ENCODE results near the gene SLC36A2. TPM values are rescaled to one million over a fixed set of nuclear protein-coding genes. Genes with fewer than 3 reads are reported as not detected.

SLC36A2 gene
- total RNA-seq, 2 experiments from 2014 or later = not detected

DNA sequence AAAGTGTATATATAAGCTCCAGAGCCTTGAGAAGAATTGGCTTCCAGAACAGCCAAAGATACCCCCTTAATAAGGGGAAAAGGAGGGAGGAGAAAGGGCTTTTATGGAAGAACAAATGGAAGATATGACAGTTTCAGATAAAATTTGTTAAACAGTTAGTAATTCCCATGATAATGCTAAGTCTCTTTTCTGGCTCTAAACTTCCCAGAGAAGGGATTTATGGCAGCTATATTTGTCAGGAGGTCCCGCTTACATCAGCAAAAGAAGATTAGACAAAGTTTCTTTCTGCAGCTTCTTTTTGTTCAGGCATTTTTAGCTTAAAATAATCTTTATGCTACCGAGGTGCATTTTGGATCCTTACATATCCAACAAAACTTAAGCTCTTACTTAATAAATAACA, 29.5 kb downstream of the SLC36A2 start:
- Histone ChIP-seq H4K20me1 (ENCODE audit: insufficient read depth, low read length) (no peaks in the 10 kb centered on the region), H2AFZ (ENCODE audit: low read length) (no peak overlapping the region), H3K9me2 (ENCODE audit: insufficient read depth, low read length) (no peaks in the 10 kb centered on the region), H3K9me3 (ENCODE audit: low read length) (no peaks in the 10 kb centered on the region), H3K4me1 (ENCODE audit: insufficient read depth, low read length, poor library complexity, severe bottlenecking) (peaks cover 6% of the 10 kb centered on the region), H3K79me2 (ENCODE audit: insufficient read depth, low read depth, low read length) (no peaks in the 10 kb centered on the region), H3K4me3 (ENCODE audit: low read depth, low read length, poor library complexity, severe bottlenecking) (no peak overlapping the region), H3K27ac (ENCODE audit: low read depth, low read length, poor library complexity, severe bottlenecking) (no peak overlapping the region), H3K36me3 (ENCODE audit: insufficient read depth, low read length) (no peaks in the 10 kb centered on the region), H3K4me2 (ENCODE audit: low read length) (no peak overlapping the region)
- ChIA-PET CTCF (ENCODE audit: unreplicated experiment) (no interaction called here), POLR2A (interaction anchor here (0.7 kb wide), 1 partner anchor 433 kb away, joined by 3 read pairs; no protein-coding TSS in a partner anchor)
- intact Hi-C loops (cut with micrococcal nuclease; ENCODE audit: unreplicated experiment) = loop anchor here (2.0 to 5.0 kb wide), 4 partner anchors 61 to 204 kb away; no protein-coding TSS in a partner anchor
- no peak for DNase-seq (ENCODE audit: low spot score)
- TF ChIP-seq EZH2phosphoT487 (IDR thresholded peaks at IDR 0.05; ENCODE audit: borderline replicate concordance, low read depth, low read length) = no peak
- TF ChIP-seq CTCF (conservative IDR thresholded peaks at IDR 0.05; ENCODE audit: low read length) = no peak
- no TSS peak for BruUV-seq (replicated peaks)

GRCh38 chr5:151315998-151316597, 31.3 kb downstream of the SLC36A2 start:
- no TSS peak for BruUV-seq (replicated peaks)
- H2AFZ ChIP-seq (ENCODE audit: low read length) = no peak overlapping the region
- intact Hi-C loops (cut with micrococcal nuclease; ENCODE audit: unreplicated experiment) = loop anchor here (1.0 to 5.0 kb wide), 5 partner anchors 59 to 515 kb away; no protein-coding TSS in a partner anchor
- no peaks in the 10 kb centered on the region for H3K9me2 ChIP-seq (ENCODE audit: insufficient read depth, low read length)
- H3K27ac ChIP-seq (ENCODE audit: low read depth, low read length, poor library complexity, severe bottlenecking) = no peak overlapping the region
- no peak overlapping the region for H3K4me3 ChIP-seq (ENCODE audit: low read depth, low read length, poor library complexity, severe bottlenecking)
- H4K20me1 ChIP-seq (ENCODE audit: insufficient read depth, low read length) = no peaks in the 10 kb centered on the region
- CTCF ChIA-PET (ENCODE audit: unreplicated experiment) = interaction anchor here (0.6 to 1.2 kb wide), 4 partner anchors 58 to 158 kb away, joined by 3 to 8 read pairs (median 4); partner anchors contain the start of gene CCDC69
- no peak overlapping the region for H3K4me2 ChIP-seq (ENCODE audit: low read length)
- no peaks in the 10 kb centered on the region for H3K79me2 ChIP-seq (ENCODE audit: insufficient read depth, low read depth, low read length)
- POLR2A ChIA-PET = interaction anchor here (0.9 to 1.0 kb wide), 2 partner anchors 17 to 27 kb away, joined by 3 to 5 read pairs; no protein-coding TSS in a partner anchor
- 0 out of 2 replicates have a peak, but pooled peaks cover 2% of the 10 kb centered on the region for H3K9me3 ChIP-seq (ENCODE audit: low read length)
- no peak for TF ChIP-seq EZH2phosphoT487 (IDR thresholded peaks at IDR 0.05; ENCODE audit: borderline replicate concordance, low read depth, low read length)
- peak; percentile 98 for TF ChIP-seq CTCF (conservative IDR thresholded peaks at IDR 0.05; ENCODE audit: low read length)
- H3K36me3 ChIP-seq (ENCODE audit: insufficient read depth, low read length) = no peaks in the 10 kb centered on the region
- DNase-seq (ENCODE audit: low spot score) = peak; percentile 72
- H3K4me1 ChIP-seq (ENCODE audit: insufficient read depth, low read length, poor library complexity, severe bottlenecking) = peaks cover 6% of the 10 kb centered on the region

- no peak for TF ChIP-seq EZH2phosphoT487 (IDR thresholded peaks at IDR 0.05; ENCODE audit: borderline replicate concordance, low read depth, low read length)
- no peak for TF ChIP-seq CTCF (conservative IDR thresholded peaks at IDR 0.05; ENCODE audit: low read length)
- Histone ChIP-seq H2AFZ (ENCODE audit: low read length) (no peak overlapping the region), H3K27ac (ENCODE audit: low read depth, low read length, poor library complexity, severe bottlenecking) (no peak overlapping the region), H3K4me3 (ENCODE audit: low read depth, low read length, poor library complexity, severe bottlenecking) (no peak overlapping the region), H3K79me2 (ENCODE audit: insufficient read depth, low read depth, low read length) (no peaks in the 10 kb centered on the region), H3K9me3 (ENCODE audit: low read length) (0 out of 2 replicates have a peak, but pooled peaks cover 3% of the 10 kb centered on the region), H3K4me2 (ENCODE audit: low read length) (no peak overlapping the region), H3K9me2 (ENCODE audit: insufficient read depth, low read length) (no peaks in the 10 kb centered on the region), H4K20me1 (ENCODE audit: insufficient read depth, low read length) (no peaks in the 10 kb centered on the region), H3K4me1 (ENCODE audit: insufficient read depth, low read length, poor library complexity, severe bottlenecking) (no peaks in the 10 kb centered on the region), H3K36me3 (ENCODE audit: insufficient read depth, low read length) (no peaks in the 10 kb centered on the region)
- no TSS peak for BruUV-seq (replicated peaks)
- intact Hi-C loops (cut with micrococcal nuclease; ENCODE audit: unreplicated experiment) = no loop called here
- DNase-seq (ENCODE audit: low spot score) = no peak
- ChIA-PET POLR2A (no interaction called here), CTCF (ENCODE audit: unreplicated experiment) (no interaction called here)
Observed at GRCh38 chr5:151313357-151313756, 34.0 kb downstream of the SLC36A2 start.

All from OCI-LY7 (cell line).